ENCODE measurements around the gene ABCC6.
"Not testable (repeated sequence)": the region's sequence is repeated elsewhere in the genome, so short reads cannot be mapped to it uniquely, and the experiment has no call there.

The ABCC6 gene

DNA sequence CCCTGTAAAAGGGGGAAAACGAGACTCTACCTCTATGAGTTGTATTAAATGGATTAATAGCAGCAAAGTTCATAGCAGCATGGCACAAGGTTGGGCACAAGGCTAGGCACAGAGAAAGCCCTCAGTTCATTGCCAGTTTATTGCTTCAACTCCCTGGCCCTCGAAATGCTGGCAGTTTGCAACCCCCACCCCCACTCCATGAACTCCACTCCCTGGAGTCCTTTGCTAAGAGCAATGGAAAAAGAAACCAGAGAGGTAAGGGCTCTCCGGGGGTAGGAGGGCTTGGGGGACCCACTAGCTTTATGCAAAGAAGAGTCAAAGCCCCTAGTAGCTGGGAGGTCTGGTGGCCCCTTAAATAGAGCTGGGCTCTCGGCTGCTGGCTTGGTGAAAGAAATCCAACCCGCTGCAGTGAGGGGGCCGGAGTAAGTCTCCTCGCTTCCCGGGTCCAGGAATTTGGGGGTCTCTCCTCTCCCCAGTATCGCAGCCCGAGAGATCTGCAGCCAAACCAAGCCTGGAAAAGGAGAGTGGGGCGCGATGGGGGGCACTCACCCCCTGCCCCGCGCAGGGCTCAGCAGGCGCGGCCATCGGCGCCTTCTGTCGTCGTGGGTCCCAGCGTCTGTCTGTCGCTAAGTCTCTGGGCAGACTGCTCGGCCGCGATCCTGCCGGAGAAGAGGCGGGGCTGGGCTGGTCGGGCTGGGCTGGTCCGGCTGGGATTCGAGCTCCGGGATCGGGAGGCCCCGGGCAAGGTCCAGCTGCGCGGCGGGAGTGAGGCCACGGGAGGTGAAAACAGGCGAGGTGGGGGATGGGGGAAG lies at the start of gene ABCC6:
TSS of gene ABCC6 (minus strand) at position 645 of the 812 bp plus-strand sequence. CDS start at position 585, 60 bp downstream.
- not testable (repeated sequence) for DNase-seq (ENCODE audit: low spot score)

DNA sequence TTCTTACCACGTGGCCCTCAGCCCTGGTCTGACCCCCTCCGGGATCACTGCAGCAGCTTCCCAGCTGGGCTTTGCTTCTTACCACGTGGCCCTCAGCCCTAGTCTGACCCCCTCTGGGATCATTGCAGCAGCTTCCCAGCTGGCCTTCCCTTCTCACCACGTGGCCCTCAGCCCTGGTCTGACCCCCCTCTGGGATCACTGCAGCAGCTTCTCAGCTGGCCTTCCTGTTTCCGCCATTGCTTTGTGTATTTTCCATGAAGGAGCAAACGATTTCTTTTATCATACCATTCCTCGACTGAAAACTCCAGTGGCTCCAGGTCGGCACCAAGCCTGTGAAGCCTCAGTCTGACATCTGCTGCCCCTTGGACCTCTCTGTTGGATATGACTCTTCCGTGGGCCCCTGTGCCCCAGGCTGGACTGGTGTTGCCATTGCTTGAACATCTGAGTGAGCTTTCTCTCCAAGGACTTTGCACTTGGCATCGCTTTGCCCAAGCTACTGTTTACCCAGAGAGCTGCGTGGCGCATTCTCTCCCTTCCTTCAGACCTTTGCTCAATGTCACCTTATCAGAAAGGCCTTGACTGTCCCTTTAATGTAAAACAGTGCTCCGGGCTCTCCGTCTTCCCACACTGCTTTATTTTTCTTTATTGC lies 49.4 kb upstream of the ABCC6 start:
- not testable (repeated sequence) for DNase-seq (ENCODE audit: low spot score)

DNA sequence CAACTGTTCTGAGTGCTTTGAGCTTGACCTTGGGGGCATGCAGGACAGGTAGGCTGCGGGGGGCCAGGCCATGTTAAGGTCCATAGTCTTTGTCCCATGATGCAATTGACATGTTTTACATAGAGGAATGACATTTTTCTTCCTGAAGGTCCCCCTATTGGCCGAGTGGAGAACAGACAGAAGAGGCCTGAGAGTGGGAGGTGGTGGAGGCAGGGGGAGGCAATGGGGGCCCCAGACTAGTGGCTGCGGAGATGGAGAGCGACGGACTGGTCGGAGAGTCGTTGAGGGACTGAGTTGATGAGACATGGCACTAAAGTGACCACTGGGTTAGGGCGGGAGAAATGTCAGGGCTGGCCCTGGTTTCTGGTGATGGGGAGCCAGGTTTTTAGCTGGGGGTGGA lies 48.4 kb upstream of the ABCC6 start:
- DNase-seq (ENCODE audit: low spot score): not testable (repeated sequence)

DNA sequence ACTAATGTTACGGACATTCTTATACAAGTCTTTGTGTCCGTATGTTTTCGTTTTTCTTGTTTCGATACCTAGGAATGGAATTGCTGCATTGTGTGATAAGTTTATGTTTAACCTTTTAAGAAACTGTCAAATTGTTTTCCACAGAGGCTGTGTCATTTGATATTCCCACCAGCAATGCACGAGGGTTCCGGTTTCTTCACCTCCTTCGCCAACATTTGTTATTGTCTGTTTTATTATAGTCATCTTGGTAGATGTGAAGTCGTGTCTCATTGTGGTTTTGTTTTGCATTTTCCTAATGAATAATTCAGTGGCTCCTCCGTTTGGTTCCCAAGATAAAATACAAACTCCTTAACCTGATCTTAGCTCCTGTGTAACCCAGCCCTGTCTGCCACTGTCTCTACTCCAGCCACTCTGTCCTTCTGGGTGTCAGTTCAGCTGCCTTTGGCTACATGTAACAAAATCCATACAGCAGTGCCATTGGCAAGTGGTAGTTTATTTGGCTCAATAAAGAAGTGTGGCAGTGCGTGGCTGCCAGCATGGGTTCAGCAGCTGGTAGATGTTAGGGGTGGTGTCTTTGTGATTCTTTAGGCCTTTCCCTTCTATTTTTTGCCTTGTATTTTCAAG lies 45.0 kb upstream of the ABCC6 start:
- not testable (repeated sequence) for DNase-seq (ENCODE audit: low spot score)

DNA sequence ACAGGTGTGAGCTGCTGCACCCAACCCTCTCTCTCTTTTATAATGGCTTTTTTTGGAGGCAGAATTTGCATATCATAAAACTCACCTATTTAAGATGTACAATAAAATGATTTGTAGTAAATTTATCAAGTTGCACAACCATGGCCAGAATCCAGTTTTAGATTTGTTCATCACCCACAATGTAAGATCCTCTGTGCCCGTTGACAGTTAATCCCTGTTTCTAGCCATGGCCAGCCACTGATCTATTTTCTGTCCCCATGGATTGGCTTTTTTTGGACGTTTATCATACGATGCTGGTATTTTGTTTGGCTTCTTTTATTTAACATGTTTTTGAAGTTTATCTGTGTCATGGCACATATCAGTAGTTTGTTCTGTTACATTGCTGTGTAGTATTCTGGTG lies 44.4 kb upstream of the ABCC6 start:
- DNase-seq (ENCODE audit: low spot score): not testable (repeated sequence)

DNA sequence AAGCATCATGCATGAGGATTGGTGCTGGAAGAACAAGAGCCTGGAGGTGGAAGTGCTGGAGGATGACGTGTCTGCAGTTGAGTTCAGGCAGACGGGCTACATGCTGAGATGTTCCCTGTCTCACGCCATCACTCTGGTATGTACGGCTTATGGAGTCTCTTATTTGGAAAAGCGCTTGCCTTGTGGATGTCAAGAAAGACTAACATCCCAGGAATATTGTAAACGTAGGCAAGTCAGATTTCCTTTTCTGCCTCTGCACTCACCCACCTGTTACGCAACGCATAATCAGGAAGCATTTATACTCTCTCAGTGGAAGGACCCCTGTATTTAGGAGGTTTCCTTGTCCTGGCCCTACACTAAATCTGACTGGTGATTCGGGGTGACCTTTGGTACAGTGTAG lies 41.8 kb upstream of the ABCC6 start:
- DNase-seq (ENCODE audit: low spot score): not testable (repeated sequence)

DNA sequence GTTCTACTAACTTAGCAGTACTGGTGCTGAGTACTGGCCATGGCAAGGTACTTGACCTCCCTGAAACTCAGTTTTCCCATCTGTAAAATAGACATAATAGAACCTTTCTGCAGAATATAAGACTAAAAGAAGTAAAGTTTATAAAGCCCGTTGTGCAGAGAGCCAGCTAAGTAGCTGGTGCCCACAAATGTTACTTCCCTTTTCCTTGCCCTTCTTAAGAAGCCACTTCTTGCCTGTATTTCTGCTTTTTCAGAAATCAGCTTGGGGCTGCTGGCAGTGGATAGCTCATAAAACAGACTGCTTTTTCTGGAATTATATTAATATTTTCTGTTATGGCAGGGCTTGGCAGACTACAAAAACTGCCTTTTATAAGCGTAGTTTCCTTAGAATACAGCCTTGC lies 40.7 kb upstream of the ABCC6 start:
- not testable (repeated sequence) for DNase-seq (ENCODE audit: low spot score)

DNA sequence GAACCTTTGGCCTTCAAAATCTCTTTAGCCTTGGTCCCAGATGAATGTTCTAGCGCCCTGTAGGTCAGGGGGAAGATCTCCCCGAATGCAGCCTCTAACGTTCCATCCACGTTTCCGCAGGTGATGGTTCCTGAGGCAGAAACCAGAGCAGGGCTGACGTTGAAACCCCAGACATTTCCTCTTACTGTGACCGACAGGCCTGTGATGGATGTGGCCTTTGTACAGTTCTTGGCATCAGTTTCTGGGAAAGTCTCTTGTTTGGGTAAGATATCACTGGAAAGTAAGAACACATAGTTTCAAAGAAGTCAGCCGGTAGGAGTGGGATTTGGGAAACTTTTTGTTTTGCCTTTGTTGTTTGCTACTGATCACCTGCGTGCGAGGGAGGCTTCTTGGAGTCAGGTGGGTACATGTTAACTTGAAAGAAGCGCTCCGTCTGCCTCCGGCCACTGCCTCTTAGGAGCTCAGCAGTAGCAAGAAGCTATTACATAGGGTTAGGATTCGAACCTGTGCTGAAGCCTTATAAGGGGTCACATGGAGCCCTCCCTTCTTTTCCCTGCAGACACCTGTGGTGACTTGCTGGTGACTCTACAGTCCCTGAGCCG lies 39.8 kb upstream of the ABCC6 start:
- not testable (repeated sequence) for DNase-seq (ENCODE audit: low spot score)

DNA sequence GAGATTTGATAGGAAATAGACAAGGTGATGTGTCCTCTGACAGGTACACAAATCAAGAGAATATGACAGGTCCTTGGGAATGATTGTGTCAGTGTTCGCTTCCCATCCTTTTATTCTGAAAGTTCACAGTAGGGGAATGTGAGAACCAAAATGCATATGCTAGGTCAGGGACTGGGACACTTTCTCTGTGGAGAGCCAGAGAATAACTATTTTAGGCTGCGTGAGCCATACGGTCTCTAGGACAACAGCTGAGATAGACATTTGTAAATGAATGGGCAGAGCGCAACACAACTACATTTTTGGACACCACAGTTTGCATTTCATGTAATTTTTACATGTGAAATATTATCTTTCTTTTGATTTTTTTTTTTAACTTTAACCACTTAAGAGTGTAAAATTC lies 36.7 kb upstream of the ABCC6 start:
- DNase-seq (ENCODE audit: low spot score): not testable (repeated sequence)

DNA sequence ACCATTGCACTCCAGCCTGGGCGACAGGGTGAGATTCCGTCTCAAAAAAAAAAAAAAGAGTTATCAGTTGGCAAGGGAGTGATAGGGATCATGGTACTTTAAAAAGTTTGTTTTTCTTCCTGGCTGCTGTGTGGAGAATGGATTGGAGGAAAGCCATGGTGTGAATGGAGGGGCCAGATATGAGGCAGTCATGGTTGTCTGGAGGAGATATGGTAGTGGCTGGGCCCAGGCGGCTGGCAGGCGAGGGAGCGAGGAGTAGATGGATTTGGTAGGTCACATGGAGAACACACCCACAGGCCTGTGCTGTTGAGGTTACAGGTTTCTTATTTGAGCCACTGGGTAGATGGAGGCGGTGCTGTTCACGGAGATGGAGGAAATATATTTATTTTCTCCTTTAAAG lies 35.5 kb upstream of the ABCC6 start:
- not testable (repeated sequence) for DNase-seq (ENCODE audit: low spot score)

DNA sequence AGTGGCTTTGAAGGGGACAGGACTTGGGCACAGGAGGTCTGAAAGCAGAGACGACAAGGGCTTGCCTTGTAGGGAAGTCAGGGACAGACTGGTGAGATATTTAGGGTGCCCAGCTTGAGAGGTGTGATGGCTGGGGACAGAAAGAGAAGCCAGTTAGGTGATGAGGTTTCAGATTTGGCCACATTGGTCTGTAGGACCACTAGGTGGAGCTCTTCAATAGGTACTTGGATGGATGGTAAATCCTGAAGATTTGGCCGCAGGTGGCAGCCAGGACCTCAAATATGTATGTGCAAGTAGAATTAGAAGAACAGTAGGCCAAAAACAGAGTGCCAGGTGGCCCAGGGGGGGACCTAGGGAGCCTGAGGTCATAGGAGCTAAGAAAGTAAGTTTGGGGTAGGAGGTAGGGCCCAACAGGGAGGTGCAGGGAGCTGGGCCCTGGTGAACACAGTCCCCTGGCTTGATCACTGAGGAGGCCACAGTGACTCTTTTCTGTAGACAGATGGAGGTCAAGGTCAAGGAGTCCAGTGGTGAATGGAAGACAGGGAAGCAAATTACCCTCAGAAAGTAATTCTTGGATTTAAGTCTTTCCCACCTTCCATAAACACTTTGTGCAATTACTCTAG lies 34.1 kb upstream of the ABCC6 start:
- not testable (repeated sequence) for DNase-seq (ENCODE audit: low spot score)

DNA sequence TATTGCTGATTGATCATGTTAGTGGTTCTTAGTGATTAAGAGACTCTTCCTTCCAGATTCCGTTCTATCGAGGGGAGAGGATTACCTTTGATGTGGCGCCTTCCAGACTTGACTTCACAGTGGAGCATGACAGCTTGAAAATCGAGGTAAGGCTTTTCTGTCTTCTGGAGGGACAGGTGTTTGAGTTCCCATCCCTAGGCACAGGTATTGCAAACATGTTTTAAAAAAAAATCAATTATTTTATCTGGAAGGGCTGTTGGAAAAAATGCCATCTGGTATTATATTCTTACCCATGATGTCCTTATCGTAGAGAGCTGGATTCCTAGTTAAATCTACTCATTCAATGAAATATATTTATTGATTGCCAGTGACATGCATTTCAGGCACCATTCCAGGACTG lies 29.1 kb upstream of the ABCC6 start:
- not testable (repeated sequence) for DNase-seq (ENCODE audit: low spot score)

DNA sequence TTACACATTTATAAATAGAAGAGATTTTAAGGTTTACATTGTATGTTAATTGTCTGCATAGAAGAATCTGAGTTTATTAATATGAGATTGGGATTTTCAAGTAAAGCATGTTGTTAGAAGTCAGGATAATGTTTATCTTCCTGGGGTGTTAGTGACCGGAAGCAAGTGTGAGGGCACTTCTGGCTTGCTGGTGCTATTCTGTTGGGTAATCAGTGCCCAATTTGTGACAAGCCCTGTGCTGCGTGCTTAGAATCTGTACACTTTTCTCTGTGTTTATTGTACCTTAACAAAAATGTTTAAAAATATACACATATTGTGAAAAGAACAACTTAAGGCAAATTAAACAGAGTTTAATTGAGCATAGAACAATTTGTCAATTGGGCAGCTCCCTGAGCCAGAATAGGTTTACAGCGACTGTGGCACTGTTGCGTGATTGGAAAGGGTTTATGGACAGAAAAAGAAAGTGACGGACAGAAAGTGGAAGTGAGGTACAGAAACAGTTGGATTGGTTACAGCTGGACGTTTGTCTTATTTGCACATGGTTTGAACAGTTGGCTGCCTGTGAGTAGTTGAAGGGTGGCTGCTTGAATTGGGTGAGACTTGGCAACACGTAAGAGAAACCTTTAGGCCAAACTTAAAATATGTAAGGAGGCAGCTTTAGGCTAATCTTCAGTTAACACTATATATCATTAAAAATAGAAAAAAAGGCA lies 26.5 kb upstream of the ABCC6 start:
- DNase-seq (ENCODE audit: low spot score): not testable (repeated sequence)

DNA sequence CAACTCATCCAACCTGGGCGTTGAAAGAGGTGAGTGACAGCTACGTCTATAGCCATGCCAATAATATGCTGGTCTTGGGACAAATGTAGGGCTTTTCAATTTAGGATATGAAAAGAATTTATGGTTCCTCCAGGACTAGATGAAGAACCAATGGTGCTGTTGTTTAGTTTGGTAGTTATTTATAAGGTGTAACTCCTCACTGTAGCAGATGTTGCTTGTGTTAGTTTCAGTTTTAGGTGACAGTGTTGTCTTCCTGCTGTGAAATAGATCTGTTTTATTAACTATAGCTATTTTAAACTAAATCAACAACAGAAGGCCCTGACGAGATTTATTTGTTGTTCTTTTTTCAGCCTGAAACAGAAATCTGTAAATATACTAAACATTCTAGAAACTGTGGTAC lies 24.1 kb upstream of the ABCC6 start:
- DNase-seq (ENCODE audit: low spot score): not testable (repeated sequence)

DNA sequence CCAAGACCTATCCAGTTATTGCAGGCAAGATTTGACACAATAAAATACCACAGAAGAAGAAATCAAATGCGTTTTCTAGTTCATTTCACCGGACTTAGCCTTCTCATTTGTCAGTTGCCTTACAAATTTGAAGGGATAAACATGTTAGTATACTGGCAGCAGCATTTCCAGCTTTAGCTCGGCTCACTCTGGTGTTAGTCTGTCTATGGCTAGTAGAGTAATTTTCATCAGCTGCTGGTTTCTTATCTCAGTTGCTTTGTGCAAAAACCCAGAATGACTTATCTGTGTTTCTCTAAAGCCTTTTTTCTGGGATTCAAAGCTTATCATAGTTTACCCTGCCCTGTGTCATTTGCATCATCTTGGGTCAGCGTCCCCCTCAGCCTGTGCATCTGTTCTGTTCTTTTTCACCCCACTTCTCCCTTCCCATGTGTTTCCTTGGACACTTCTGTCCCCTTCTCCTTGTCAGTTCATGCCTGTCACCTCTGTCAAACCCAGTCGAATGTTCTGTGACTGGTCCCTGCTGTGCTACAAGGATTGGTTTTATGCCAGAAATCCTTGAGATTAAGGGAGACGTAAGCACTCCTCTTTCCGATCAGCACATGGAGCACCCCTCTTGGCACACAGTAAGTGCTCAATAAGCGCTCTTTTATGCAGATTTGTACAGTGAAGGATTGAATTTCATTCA lies 23.4 kb upstream of the ABCC6 start:
- not testable (repeated sequence) for DNase-seq (ENCODE audit: low spot score)

DNA sequence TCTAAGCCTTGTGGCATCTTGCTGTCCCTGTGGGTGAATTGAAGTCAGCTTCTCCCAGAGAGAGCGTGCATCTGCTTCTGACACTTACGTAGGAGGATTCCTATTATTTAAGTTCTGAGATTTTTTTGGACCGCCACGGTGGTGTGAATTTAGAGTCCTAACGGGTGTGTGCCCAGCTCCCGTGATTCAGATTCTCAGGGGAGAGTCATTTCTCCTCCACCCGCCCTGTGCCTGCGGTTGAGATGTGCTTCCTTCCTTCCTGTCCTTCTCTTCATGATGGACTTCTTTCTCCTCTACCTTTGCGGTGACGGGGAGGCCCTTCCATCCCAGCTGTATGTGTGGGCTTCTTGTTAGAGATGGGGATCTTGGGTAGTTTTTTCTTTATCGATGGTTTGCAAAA lies 20.6 kb upstream of the ABCC6 start:
- not testable (repeated sequence) for DNase-seq (ENCODE audit: low spot score)

DNA sequence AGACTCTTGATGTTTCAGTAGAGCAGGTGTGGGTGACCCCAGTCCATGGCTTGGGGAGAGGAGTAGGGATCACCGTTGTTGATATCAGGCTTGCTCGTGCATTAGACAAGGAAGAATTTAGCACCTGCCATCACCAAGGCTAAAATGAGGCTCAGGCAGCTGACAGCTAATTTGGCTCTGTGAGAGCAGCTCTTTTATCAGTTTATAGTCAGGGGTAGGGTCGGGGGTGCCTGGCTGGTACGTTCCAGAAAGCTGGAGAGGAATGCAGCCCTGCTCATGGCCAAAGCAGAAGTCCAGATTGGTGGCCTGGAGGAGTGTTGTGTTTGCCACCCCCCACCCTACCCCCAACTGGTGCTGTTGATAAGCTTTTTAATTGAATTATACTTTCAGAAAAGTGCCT lies 17.4 kb upstream of the ABCC6 start:
- not testable (repeated sequence) for DNase-seq (ENCODE audit: low spot score)

DNA sequence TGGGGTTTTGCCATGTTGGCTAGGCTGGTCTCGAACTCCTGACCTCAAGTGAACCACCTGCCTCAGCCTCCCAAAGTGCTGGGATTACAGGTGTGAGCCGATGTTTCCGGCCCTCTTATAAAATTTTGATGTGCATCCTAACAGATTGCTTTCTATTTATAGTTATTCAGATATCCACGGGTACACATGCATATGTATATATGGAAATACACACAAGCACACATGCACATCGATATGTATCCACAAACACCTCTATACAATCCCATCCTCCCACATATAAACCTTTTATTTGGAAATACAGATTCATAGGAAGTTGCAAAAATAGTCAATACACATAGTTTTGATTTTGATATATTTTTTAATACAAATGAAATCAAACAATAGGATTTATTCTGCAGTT lies 14.4 kb upstream of the ABCC6 start:
- not testable (repeated sequence) for DNase-seq (ENCODE audit: low spot score)

DNA sequence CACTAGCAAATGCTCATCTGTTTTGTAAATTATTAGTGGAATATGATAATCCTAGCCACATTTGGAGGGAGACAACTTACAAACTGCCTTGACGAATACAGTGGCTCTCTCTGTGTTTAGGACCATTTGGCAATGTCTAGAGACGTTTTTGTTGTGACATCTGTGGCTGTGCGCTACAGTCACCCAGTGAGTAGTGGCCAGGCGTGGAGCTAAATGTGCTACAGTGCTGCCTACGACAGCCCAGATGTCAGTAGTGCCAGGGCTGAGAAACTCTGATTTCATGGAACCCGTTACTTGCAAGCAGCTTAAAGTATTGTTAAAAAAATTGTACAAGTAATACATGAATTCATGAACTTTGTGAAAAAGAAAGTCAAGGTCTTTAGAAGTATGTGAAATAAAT lies 13.8 kb upstream of the ABCC6 start:
- not testable (repeated sequence) for DNase-seq (ENCODE audit: low spot score)

DNA sequence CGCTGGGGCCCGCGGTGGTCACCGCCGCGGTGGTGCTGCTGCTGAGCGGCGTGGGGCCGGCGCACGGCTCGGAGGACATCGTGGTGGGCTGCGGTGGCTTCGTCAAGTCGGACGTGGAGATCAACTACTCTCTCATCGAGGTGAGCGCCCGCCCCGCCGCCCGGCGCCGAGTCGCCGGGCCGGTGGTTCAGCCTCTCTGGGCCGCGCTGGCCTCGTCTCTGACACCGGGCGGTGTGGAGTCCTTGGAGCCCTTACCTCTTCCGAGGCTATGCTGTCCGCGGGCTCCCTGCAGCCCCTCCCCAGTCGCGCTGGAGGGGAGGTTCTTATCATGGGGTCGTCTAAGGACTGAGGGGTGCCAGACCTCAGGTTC lies 9.4 kb upstream of the ABCC6 start:
- DNase-seq (ENCODE audit: low spot score): not testable (repeated sequence)
